ENCODE measurements around the gene NDUFA11. TPM values are rescaled to one million over a fixed set of nuclear protein-coding genes. Genes with fewer than 3 reads are reported as not detected.

Gene NDUFA11
- total and polyA plus RNA-seq, 11 donors, result 388 to 945 (median 491) TPM

DNA sequence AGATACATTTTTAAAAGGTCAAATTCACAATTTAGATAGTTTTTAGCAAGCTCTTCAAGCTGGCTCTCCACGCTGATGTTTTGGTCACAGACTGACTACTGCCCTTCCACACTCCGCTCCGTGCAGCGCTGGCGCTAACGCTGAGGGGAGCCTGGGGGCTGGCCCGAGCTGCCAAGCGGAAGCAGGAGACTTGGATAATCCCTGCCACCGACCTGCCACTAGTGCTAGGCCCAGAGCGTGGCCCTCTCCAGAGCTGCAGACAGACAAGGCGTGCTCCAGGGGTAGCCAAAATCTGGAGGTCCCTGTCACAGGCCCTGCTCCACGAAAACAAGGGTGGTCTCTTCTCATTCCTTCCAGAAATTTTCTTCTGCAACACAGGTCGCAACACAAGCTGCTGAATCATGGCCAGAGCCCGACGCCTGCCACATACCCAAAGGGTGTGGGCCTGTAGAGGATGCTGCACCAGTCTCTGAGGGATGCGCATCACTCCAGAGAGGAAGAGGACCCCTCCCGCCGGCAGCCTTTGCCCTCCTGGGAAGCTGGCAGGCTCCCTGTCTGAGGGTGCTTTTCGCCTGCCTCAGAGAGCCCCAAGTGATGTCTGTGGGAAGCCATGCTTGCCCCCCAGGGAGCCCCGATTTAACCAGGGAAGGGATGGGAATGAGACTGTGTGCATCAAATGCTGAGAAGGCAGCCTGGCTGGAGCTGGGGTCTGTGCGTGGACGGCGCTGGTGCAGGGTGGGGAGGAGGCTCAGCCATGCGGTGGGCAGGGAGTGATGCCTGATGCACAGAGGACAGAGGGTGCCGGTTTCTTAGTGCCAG, 32.1 kb upstream of the NDUFA11 start:
- no peaks in the 10 kb centered on the region for H3K27me3 ChIP-seq
- H3K27ac ChIP-seq, result peak overlapping the region in 10 of 12 donors; percentile 24 to 73 (median 60)
- peaks cover 2 to 45% (median 20%) of the 10 kb centered on the region in 12 donors for H3K4me1 ChIP-seq
- H3K36me3 ChIP-seq, result peaks cover 0 to 84% (median 61%) of the 10 kb centered on the region in 9 donors
- no peak for TF ChIP-seq POLR2A (IDR thresholded peaks at IDR 0.05)
- TF ChIP-seq, protein P1, sequence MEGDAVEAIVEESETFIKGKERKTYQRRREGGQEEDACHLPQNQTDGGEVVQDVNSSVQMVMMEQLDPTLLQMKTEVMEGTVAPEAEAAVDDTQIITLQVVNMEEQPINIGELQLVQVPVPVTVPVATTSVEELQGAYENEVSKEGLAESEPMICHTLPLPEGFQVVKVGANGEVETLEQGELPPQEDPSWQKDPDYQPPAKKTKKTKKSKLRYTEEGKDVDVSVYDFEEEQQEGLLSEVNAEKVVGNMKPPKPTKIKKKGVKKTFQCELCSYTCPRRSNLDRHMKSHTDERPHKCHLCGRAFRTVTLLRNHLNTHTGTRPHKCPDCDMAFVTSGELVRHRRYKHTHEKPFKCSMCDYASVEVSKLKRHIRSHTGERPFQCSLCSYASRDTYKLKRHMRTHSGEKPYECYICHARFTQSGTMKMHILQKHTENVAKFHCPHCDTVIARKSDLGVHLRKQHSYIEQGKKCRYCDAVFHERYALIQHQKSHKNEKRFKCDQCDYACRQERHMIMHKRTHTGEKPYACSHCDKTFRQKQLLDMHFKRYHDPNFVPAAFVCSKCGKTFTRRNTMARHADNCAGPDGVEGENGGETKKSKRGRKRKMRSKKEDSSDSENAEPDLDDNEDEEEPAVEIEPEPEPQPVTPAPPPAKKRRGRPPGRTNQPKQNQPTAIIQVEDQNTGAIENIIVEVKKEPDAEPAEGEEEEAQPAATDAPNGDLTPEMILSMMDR (IDR thresholded peaks at IDR 0.05), result no peak
- WGBS, 4 donors, result 61 to 71% (median 69%) methylated on average over 24 to 25 of the region's 25 CpGs
- H3K4me3 ChIP-seq, result peak overlapping the region in 1 of 12 donors; percentile 3
- H3K9me3 ChIP-seq, result no peaks in the 10 kb centered on the region
- DNase-seq (no peak), ATAC-seq (peak in 3 of 4 donors; percentile 25 to 39 (median 33))
- intact Hi-C loops (cut with DNase I), result no loop called here

DNA sequence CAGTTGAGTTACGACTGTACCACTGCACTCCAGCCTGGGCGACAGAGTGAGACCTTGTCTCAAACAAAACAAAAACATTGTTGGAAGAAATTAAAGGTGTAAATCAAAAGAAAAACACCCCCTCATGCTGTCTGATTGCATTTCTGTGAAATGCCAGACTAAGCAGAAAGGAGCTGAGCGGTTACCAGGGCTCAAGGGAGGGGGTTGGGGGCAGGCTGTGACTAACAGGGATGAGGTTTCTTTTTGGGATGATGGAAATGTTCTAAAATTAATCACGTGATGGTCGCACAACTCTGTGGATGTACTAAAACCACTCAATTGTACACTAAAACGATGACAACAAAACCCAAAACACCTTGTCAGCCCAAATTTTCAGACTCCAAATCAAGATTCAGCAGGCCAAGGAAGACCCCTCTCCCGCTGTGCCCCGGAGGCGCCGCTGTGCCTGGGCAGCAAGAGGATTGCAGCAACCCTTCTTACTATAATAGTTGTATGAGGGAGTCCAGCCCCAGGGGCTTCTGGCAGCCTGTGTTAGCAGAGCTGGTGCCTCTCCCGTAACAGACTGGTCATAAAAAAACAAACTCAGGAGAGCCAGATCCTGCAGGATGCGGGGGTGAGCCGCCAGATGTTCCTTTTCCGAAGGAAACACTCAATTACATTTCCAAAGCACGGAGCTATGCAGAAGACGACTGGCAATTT, 31.3 kb upstream of the NDUFA11 start:
- Histone ChIP-seq H3K27me3 (no peaks in the 10 kb centered on the region), H3K36me3 (peaks cover 0 to 84% (median 61%) of the 10 kb centered on the region in 9 donors), H3K4me1 (peaks cover 2 to 42% (median 20%) of the 10 kb centered on the region in 12 donors), H3K9me3 (no peaks in the 10 kb centered on the region), H3K4me3 (peak overlapping the region in 2 of 12 donors; percentile 3 to 7), H3K27ac (peak overlapping the region in 9 of 12 donors; percentile 36 to 73 (median 60))
- TF ChIP-seq, protein P1 (IDR thresholded peaks at IDR 0.05), result no peak
- no peak for TF ChIP-seq POLR2A (IDR thresholded peaks at IDR 0.05)
- WGBS, 4 donors, result 55 to 71% (median 61%) methylated on average over 16 of the region's 16 CpGs
- ATAC-seq, result peak in 3 of 4 donors; percentile 69 to 77 (median 74)
- DNase-seq, result peak in 2 of 5 donors; percentile 53 to 55
- intact Hi-C loops (cut with DNase I), result no loop called here

DNA sequence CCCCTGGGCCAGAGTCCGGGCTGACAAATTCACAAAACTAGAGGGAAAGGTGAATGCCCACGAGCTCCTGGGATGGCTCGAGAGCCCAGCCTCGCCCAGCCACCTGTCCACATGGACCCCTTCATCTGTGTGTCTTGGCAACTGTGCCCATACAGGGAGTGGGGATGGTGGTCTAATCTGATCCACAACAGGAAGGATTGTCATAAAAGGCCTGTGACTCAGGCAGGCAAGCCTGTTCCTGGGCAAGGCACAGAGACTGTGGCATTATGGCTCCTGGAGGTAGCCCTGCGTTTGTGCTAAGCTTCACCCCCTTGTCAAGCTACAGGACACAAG, 30.4 kb upstream of the NDUFA11 start:
- intact Hi-C loops (cut with DNase I), result no loop called here
- H3K27me3 ChIP-seq, result no peaks in the 10 kb centered on the region
- no peak for ATAC-seq
- 60 to 84% (median 80%) methylated on average over 5 of the region's 5 CpGs for WGBS, 4 donors
- peaks cover 0 to 84% (median 61%) of the 10 kb centered on the region in 9 donors for H3K36me3 ChIP-seq
- TF ChIP-seq POLR2A (IDR thresholded peaks at IDR 0.05), result no peak
- TF ChIP-seq, protein P1 (IDR thresholded peaks at IDR 0.05), result no peak
- H3K27ac ChIP-seq, result peak overlapping the region in 4 of 12 donors; percentile 1 to 69 (median 38)
- no peak overlapping the region for H3K4me3 ChIP-seq
- DNase-seq, result no peak
- no peaks in the 10 kb centered on the region for H3K9me3 ChIP-seq
- H3K4me1 ChIP-seq, result peaks cover 2 to 42% (median 20%) of the 10 kb centered on the region in 12 donors

Data from heart left ventricle (tissue), 16 donors.